Measurements from ENCODE around the gene CRIM1.

The CRIM1 gene

GRCh38 chr2:36528766-36529392 lies 173.3 kb downstream of the CRIM1 start:
- DNase-seq: no peak

- DNase-seq: no peak
Measured at GRCh38 chr2:36530178-36530982, 174.8 kb downstream of the CRIM1 start.

GRCh38 chr2:36530983-36531354 lies 175.4 kb downstream of the CRIM1 start:
- DNase-seq: no peak

- no peak for DNase-seq
Measured at GRCh38 chr2:36534275-36534799, 178.8 kb downstream of the CRIM1 start.

- no peak for DNase-seq
Measured at GRCh38 chr2:36535099-36535498, 179.5 kb downstream of the CRIM1 start.

GRCh38 chr2:36536776-36537175 lies 181.2 kb downstream of the CRIM1 start:
- no peak for DNase-seq

- no peak for DNase-seq
Measured at GRCh38 chr2:36538335-36538734, 182.8 kb downstream of the CRIM1 start.

- no peak for DNase-seq
Measured at GRCh38 chr2:36539631-36540030, 184.1 kb downstream of the CRIM1 start.

GRCh38 chr2:36540986-36541754 lies 185.6 kb downstream of the CRIM1 start:
- no peak for DNase-seq

- DNase-seq: no peak
Measured at GRCh38 chr2:36541891-36542595, 186.5 kb downstream of the CRIM1 start.

GRCh38 chr2:36544638-36545338 lies 189.2 kb downstream of the CRIM1 start:
- DNase-seq: no peak

- no peak for DNase-seq
Measured at GRCh38 chr2:36545871-36546416, 190.4 kb downstream of the CRIM1 start.

GRCh38 chr2:36547906-36548305 lies 192.3 kb downstream of the CRIM1 start:
- no peak for DNase-seq

GRCh38 chr2:36549165-36549574 lies 193.6 kb downstream of the CRIM1 start:
- DNase-seq: no peak

- DNase-seq: no peak
Measured at GRCh38 chr2:36550006-36550405, 194.4 kb downstream of the CRIM1 start.

- no peak for DNase-seq
Measured at GRCh38 chr2:36553683-36554082, 198.1 kb downstream of the CRIM1 start.

- DNase-seq: no peak
Measured at GRCh38 chr2:36554531-36554930, 199.0 kb downstream of the CRIM1 start.

- DNase-seq: no peak
Measured at GRCh38 chr2:36555789-36556188, 200.2 kb downstream of the CRIM1 start.

- no peak for DNase-seq
Measured at GRCh38 chr2:36556842-36557241, 201.3 kb downstream of the CRIM1 start.

GRCh38 chr2:36559221-36559942 lies 203.8 kb downstream of the CRIM1 start:
- DNase-seq: no peak

GRCh38 chr2:36560726-36561125 lies 205.1 kb downstream of the CRIM1 start:
- no peak for DNase-seq

All from activated CD4-positive, alpha-beta T cell treated with anti-CD3 and anti-CD28 coated beads for 48 hours (primary cell).